DOHH2 (cell line): Measurements from ENCODE around the gene WNT9B.

Experiments used
- H3F3A ChIP-seq: fragments of 200-600 bp; sonication (generic), shearing (Covaris generic); 2 replicates; pipeline ENCODE4 v1.6.0; 2016; ENCODE audit warnings: antibody characterized with exemption, mild to moderate bottlenecking; ENCODE audit not compliant: control insufficient read depth, insufficient read depth
- H3K27ac ChIP-seq: fragments of 200-600 bp; sonication (generic); 2 replicates; pipeline ENCODE4 v1.5.1; 2014; ENCODE audit warnings: low read depth, mild to moderate bottlenecking, low read length, moderate library complexity
- H3K27me3 ChIP-seq: fragments of 200-600 bp; sonication (generic); 2 replicates; pipeline ENCODE4 v1.6.1; 2014; ENCODE audit warnings: mild to moderate bottlenecking, low read length, mixed read lengths; ENCODE audit not compliant: control insufficient read depth
- H3K36me3 ChIP-seq: fragments of 200-600 bp; sonication (generic); 2 replicates; pipeline ENCODE4 v1.6.1; 2014; ENCODE audit warnings: mild to moderate bottlenecking, low read length, moderate library complexity, mixed read lengths; ENCODE audit not compliant: control insufficient read depth
- H3K4me1 ChIP-seq: fragments of 200-600 bp; sonication (generic); 2 replicates; pipeline ENCODE4 v1.6.1; 2014; ENCODE audit warnings: mild to moderate bottlenecking, low read length, mixed read lengths; ENCODE audit not compliant: control insufficient read depth
- H3K4me2 ChIP-seq: fragments of 200-600 bp; sonication (generic); 2 replicates; pipeline ENCODE4 v1.6.0; 2014; ENCODE audit warnings: mild to moderate bottlenecking, low read length, moderate library complexity
- H3K4me3 ChIP-seq: fragments of 200-600 bp; sonication (generic); 2 replicates; pipeline ENCODE4 v1.5.1; 2014; ENCODE audit warnings: mild to moderate bottlenecking, low read length, mixed read lengths
- H3K79me2 ChIP-seq: fragments of 200-600 bp; sonication (generic); 2 replicates; pipeline ENCODE4 v1.6.1; 2014; ENCODE audit warnings: mild to moderate bottlenecking, low read length, mixed read lengths; ENCODE audit not compliant: control insufficient read depth
- H3K9me2 ChIP-seq: fragments of 200-600 bp; sonication (generic); replicated peaks from 2 replicates; pipeline ENCODE4 v1.6.1; 2014; ENCODE audit warnings: mild to moderate bottlenecking, low read length, mixed read lengths; ENCODE audit not compliant: control insufficient read depth
- H3K9me3 ChIP-seq: fragments of 200-600 bp; sonication (generic); 2 replicates; pipeline ENCODE4 v1.6.1; 2014; ENCODE audit warnings: antibody characterized with exemption, low read length, mixed read lengths; ENCODE audit not compliant: control insufficient read depth, insufficient read depth
- H4K20me1 ChIP-seq: fragments of 200-600 bp; sonication (generic); 2 replicates; pipeline ENCODE4 v1.6.0; 2014; ENCODE audit warnings: low read depth, mild to moderate bottlenecking, antibody characterized with exemption, low read length, moderate library complexity; ENCODE audit not compliant: control insufficient read depth, insufficient read depth
- CTCF ChIP-seq: fragments of 200-600 bp; sonication (generic); IDR thresholded peaks from one replicate; pipeline ENCODE4 v1.5.1; 2014; ENCODE audit warnings: antibody characterized with exemption, mild to moderate bottlenecking, low read depth, low read length; ENCODE audit not compliant: poor library complexity, severe bottlenecking
- EZH2phosphoT487 ChIP-seq: fragments of 200-600 bp; sonication (generic); IDR thresholded peaks from 2 replicates; pipeline ENCODE4 v1.6.1; 2017; ENCODE audit warnings: borderline replicate concordance, mild to moderate bottlenecking, antibody characterized with exemption, low read length, moderate library complexity, mixed read lengths

The WNT9B gene

GRCh38 chr17:46820592-46821450 is 30.6 kb upstream of the WNT9B start:
- Histone ChIP-seq H3K9me3 (no peaks in the 10 kb centered on the region), H3K4me3 (no peak overlapping the region), H3K79me2 (no peaks in the 10 kb centered on the region), H3K4me2 (no peak overlapping the region), H4K20me1 (no peaks in the 10 kb centered on the region; the same call in 1 of the 2 replicates), H3K27ac (no peak overlapping the region), H3F3A (no peaks in the 10 kb centered on the region), H3K4me1 (no peaks in the 10 kb centered on the region), H3K27me3 (peaks cover 51% of the 10 kb centered on the region), H3K36me3 (no peaks in the 10 kb centered on the region), H3K9me2 (no peaks in the 10 kb centered on the region)
- no peak for TF ChIP-seq EZH2phosphoT487
- TF ChIP-seq CTCF, result no peak

GRCh38 chr17:46821482-46822387 is 29.6 kb upstream of the WNT9B start:
- Histone ChIP-seq H4K20me1 (no peaks in the 10 kb centered on the region; the same call in 1 of the 2 replicates), H3K27ac (no peak overlapping the region), H3K27me3 (peaks cover 43% of the 10 kb centered on the region), H3F3A (no peaks in the 10 kb centered on the region), H3K36me3 (no peaks in the 10 kb centered on the region), H3K4me2 (no peak overlapping the region), H3K9me2 (no peaks in the 10 kb centered on the region), H3K4me3 (no peak overlapping the region), H3K4me1 (no peaks in the 10 kb centered on the region), H3K9me3 (no peaks in the 10 kb centered on the region), H3K79me2 (no peaks in the 10 kb centered on the region)
- no peak for TF ChIP-seq EZH2phosphoT487
- no peak for TF ChIP-seq CTCF

GRCh38 chr17:46822388-46822921 is 28.9 kb upstream of the WNT9B start:
- Histone ChIP-seq H3K27me3 (peaks cover 36% of the 10 kb centered on the region), H3K4me2 (no peak overlapping the region), H3K9me3 (no peaks in the 10 kb centered on the region), H3K4me1 (no peaks in the 10 kb centered on the region), H3K4me3 (no peak overlapping the region), H3K79me2 (no peaks in the 10 kb centered on the region), H3K36me3 (no peaks in the 10 kb centered on the region), H3F3A (no peaks in the 10 kb centered on the region), H4K20me1 (no peaks in the 10 kb centered on the region; the same call in 1 of the 2 replicates), H3K27ac (no peak overlapping the region), H3K9me2 (no peaks in the 10 kb centered on the region)
- peak; percentile 68 for TF ChIP-seq CTCF
- no peak for TF ChIP-seq EZH2phosphoT487
